CD14-positive monocyte (primary cell): ENCODE measurements around the gene PLIN4. TPM values are rescaled to one million over a fixed set of nuclear protein-coding genes. Genes with fewer than 3 reads are reported as not detected.

Experiments
- DNase-seq, 3 donors: peaks; one replicate each; pipeline ENCODE4 v3.0.0-alpha.2; 2011 to 2022
- H2AFZ ChIP-seq: 2 replicates; pipeline ENCODE4 v1.6.0; 2012; ENCODE audit warnings: mild to moderate bottlenecking, low read depth, low read length, inconsistent platforms; ENCODE audit not compliant: insufficient read depth, poor library complexity, severe bottlenecking
- H3K27ac ChIP-seq, 2 donors: 1 replicate in 1 of 2; 2 replicates in 1 of 2; pipeline ENCODE4 v1.5.1; 2012 to 2013; ENCODE audit warnings: low read length in 2 of 2, control low read depth in 1 of 2, inconsistent platforms in 1 of 2, low read depth in 1 of 2, mild to moderate bottlenecking in 1 of 2
- H3K27me3 ChIP-seq, 2 donors: one replicate each; pipeline versions ENCODE4 v1.6.0 to v1.6.1; 2011 to 2013; ENCODE audit warnings: low read length in 2 of 2; ENCODE audit not compliant: control insufficient read depth in 2 of 2, insufficient read depth in 2 of 2
- H3K36me3 ChIP-seq, 2 donors: replicated peaks in 1 of 2; 1 replicate in 1 of 2; 2 replicates in 1 of 2; pipeline versions ENCODE4 v1.5.1 to v1.6.1; 2012 to 2013; ENCODE audit warnings: low read length in 2 of 2, control low read depth in 1 of 2, inconsistent platforms in 1 of 2, mild to moderate bottlenecking in 1 of 2; ENCODE audit not compliant: insufficient read depth in 2 of 2, control insufficient read depth in 1 of 2
- H3K4me1 ChIP-seq, 2 donors: 1 replicate in 1 of 2; 2 replicates in 1 of 2; pipeline versions ENCODE4 v1.5.1 to v1.6.1; 2012 to 2013; ENCODE audit warnings: low read length in 2 of 2, control low read depth in 1 of 2, inconsistent platforms in 1 of 2, mild to moderate bottlenecking in 1 of 2, moderate library complexity in 1 of 2; ENCODE audit not compliant: insufficient read depth in 2 of 2, control insufficient read depth in 1 of 2
- H3K4me2 ChIP-seq: replicated peaks from 2 replicates; pipeline ENCODE3; 2012; ENCODE audit warnings: low read length, moderate library complexity, mild to moderate bottlenecking; ENCODE audit not compliant: poor library complexity, severe bottlenecking; ENCODE audit errors: extremely low read depth
- H3K4me3 ChIP-seq, 3 experiments: fragments of 200-600 bp in 1 of 3; sonication (generic) in 1 of 3; replicated peaks in 1 of 3; 1 replicate in 2 of 3; 2 replicates in 1 of 3; pipeline ENCODE4 v1.5.1; 2011 to 2013; ENCODE audit warnings: low read length in 3 of 3, mild to moderate bottlenecking in 3 of 3, control low read depth in 2 of 3, low read depth in 2 of 3, inconsistent platforms in 1 of 3, moderate library complexity in 1 of 3
- H3K79me2 ChIP-seq: 2 replicates; pipeline ENCODE4 v1.6.0; 2012; ENCODE audit warnings: mild to moderate bottlenecking, control low read depth, inconsistent platforms, low read length, moderate library complexity; ENCODE audit not compliant: insufficient read depth
- H3K9ac ChIP-seq: 2 replicates; pipeline ENCODE4 v1.6.0; 2017; ENCODE audit warnings: low read length, mild to moderate bottlenecking; ENCODE audit not compliant: insufficient read depth, poor library complexity, severe bottlenecking
- H3K9me3 ChIP-seq, 2 donors: replicated peaks in 1 of 2; 1 replicate in 1 of 2; 2 replicates in 1 of 2; pipeline versions ENCODE4 v1.5.1 to v1.6.1; 2012 to 2013; ENCODE audit warnings: low read length in 2 of 2, control low read depth in 1 of 2; ENCODE audit not compliant: control insufficient read depth in 1 of 2, insufficient read depth in 1 of 2
- H4K20me1 ChIP-seq: 2 replicates; pipeline ENCODE4 v1.6.0; 2012; ENCODE audit warnings: mild to moderate bottlenecking, low read length, control low read depth, moderate library complexity; ENCODE audit not compliant: insufficient read depth
- H3K27ac Mint-ChIP-seq, 7 donors: one replicate each; pipeline ENCODE4 v1.8.0; 2020; ENCODE audit warnings: mild to moderate bottlenecking in 7 of 7, mixed read lengths in 7 of 7, moderate library complexity in 6 of 7, inconsistent platforms in 2 of 7
- H3K27me3 Mint-ChIP-seq, 3 donors: one replicate each; pipeline ENCODE4 v1.8.0; 2021 to 2022; ENCODE audit warnings: low read depth in 3 of 3, mild to moderate bottlenecking in 3 of 3, mixed read lengths in 3 of 3, moderate library complexity in 3 of 3, inconsistent platforms in 1 of 3
- H3K36me3 Mint-ChIP-seq, 2 donors: one replicate each; pipeline ENCODE4 v1.8.0; 2020; ENCODE audit warnings: mixed read lengths in 2 of 2, inconsistent platforms in 1 of 2, mild to moderate bottlenecking in 1 of 2
- H3K4me1 Mint-ChIP-seq: one replicate; pipeline ENCODE4 v1.8.0; 2020; ENCODE audit warnings: mild to moderate bottlenecking, mixed read lengths
- H3K4me3 Mint-ChIP-seq, 2 donors: one replicate each; pipeline ENCODE4 v1.8.0; 2020; ENCODE audit warnings: mild to moderate bottlenecking in 2 of 2, mixed read lengths in 2 of 2, moderate library complexity in 1 of 2
- H3K9me3 Mint-ChIP-seq, 7 donors: one replicate each; pipeline ENCODE4 v1.8.0; 2020 to 2022; ENCODE audit warnings: mixed read lengths in 7 of 7, mild to moderate bottlenecking in 6 of 7, moderate library complexity in 6 of 7, inconsistent platforms in 2 of 7
- WGBS: methylation state at CpG from one replicate; pipeline ENCODE4 v1.1.5; 2013; ENCODE audit warnings: missing lambda C conversion rate; ENCODE audit not compliant: insufficient coverage; 5-methylcytosine and 5-hydroxymethylcytosine counted together
- intact Hi-C, 2 donors: fragments of 100-400 bp; cut with micrococcal nuclease; formaldehyde crosslinking; loops; one replicate each; pipeline versions ENCODE4 v1.15.0 to v1.15.1; 2023
- polyA plus RNA-seq, 3 donors: library from polyadenylated mRNA; depleted of rRNA in 1 of 3; unstranded in 2 of 3; stranded (reverse) in 1 of 3; fragments of 300-500 nt in 2 of 3; fragments of >200 nt in 1 of 3; fragmentation: Illumina TruSeq in 2 of 3; gene quantifications; 1 replicate in 2 of 3; 2 replicates in 1 of 3; pipeline ENCODE4 v1.2.3, GENCODE V29; 2012 to 2021
- TF ChIP-seq, protein P1 (sequence below): fragments of 200-600 bp; IDR thresholded peaks from one replicate; pipeline ENCODE4 v1.8.0; 2022; ENCODE audit warnings: antibody characterized with exemption, mild to moderate bottlenecking

The PLIN4 gene
- polyA plus RNA-seq, 3 donors: 0.05 to 0.19 TPM; not detected in 1

DNA sequence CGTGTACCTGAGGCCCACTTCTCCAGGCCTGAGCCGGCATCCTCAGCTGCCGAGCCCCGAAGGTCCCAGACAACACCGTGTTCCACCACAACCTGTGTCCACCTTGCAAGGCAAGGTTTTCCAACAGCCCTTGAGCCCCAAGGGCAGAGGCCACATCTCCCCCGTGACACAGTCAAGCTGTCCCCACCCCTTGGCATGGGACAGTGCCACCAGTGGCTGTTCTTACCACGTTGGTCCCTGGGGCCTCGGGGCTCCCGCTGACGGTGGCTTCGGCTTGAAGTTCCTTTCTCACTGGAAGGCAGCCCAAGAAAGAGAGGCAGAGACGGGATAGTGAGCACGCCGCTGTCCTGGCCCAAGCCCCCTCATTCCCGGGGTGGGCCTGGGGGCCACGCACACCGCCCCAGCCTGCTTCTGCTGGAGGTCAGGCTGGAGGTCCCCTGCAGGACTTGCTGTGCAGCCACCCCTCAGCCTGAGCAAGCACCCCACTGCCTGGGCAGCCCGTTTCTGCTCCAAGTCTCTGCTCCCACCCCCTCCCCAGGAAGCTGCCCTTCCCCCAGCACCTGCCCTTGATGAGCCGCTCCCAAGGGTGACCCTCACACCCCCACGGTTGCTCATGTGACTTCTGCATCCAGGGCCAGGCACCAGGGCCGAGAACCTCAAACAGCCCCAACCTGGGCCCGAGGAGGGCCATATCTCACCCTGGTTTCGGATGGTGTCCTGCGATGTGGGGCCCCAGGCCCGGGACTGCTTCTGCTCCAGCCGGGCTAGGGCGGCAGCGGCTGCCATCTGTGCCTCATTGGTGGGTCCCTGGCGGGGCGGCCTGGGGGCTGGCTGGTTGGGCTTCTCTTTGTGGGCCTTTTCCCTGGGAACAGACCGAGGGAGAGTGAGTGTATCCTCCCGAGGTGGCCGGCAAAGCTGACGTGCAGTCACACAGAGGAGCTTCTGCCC is 64.8 kb downstream of the PLIN4 start:
- WGBS: 87% methylated on average over 34 of the region's 34 CpGs
- peaks cover 39 to 66% of the 10 kb centered on the region in 2 donors for H3K36me3 Mint-ChIP-seq
- intact Hi-C loops: no loop called here

DNA sequence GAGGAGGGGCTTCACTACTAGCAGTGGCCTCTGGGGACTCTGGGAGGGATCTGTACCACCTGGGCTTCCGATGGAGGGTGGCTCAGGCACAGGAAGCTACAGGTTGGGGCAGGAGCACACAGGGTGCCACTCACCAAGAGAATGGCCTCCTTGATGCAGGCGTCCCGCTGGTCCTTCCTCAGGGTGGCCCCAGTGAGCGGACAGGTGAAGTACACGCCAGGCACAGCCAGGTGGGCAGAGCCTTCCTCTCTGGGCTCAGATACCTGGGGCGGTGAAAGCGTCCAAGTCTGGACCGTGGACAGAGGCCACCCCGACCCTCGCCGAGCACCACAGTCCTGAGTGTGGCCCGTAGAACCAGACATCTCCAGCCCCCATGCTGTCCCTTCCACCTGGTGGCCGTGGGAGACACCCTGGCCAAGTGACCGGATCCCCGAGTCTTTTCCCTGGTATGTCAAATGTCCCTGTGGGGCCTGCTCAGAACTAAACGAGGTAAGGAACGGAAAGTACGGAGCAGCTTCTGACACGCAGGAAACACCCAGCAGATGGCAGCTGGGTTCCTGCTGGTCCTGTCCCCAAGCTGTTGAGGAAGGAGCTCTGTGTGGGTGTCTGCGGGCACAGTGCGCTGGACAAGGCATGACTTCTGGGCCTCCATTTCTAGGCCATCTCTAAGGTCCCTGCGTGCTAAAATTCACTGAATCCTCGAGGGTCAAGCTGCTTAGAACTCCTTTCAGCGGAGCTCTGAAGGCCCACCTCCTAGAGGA is 65.9 kb downstream of the PLIN4 start:
- Histone ChIP-seq H2AFZ (no peak overlapping the region), H3K27me3 (no peaks in the 10 kb centered on the region), H3K36me3 (peaks cover 56 to 74% of the 10 kb centered on the region in 2 donors), H3K27ac (no peak overlapping the region), H3K9ac (no peak overlapping the region), H3K4me3 (no peak overlapping the region), H3K9me3 (no peaks in the 10 kb centered on the region), H3K4me1 (peaks cover 15 to 16% of the 10 kb centered on the region in 2 donors), H4K20me1 (peaks cover 81% of the 10 kb centered on the region), H3K4me2 (no peak overlapping the region), H3K79me2 (peaks cover 23% of the 10 kb centered on the region)
- H3K9me3 Mint-ChIP-seq: no peaks in the 10 kb centered on the region
- TF ChIP-seq, protein P1, sequence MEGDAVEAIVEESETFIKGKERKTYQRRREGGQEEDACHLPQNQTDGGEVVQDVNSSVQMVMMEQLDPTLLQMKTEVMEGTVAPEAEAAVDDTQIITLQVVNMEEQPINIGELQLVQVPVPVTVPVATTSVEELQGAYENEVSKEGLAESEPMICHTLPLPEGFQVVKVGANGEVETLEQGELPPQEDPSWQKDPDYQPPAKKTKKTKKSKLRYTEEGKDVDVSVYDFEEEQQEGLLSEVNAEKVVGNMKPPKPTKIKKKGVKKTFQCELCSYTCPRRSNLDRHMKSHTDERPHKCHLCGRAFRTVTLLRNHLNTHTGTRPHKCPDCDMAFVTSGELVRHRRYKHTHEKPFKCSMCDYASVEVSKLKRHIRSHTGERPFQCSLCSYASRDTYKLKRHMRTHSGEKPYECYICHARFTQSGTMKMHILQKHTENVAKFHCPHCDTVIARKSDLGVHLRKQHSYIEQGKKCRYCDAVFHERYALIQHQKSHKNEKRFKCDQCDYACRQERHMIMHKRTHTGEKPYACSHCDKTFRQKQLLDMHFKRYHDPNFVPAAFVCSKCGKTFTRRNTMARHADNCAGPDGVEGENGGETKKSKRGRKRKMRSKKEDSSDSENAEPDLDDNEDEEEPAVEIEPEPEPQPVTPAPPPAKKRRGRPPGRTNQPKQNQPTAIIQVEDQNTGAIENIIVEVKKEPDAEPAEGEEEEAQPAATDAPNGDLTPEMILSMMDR: no peak
- peaks cover 19% of the 10 kb centered on the region for H3K4me1 Mint-ChIP-seq
- peak overlapping the region in 4 of 7 donors; percentile 2 to 25 (median 14) for H3K27ac Mint-ChIP-seq
- H3K4me3 Mint-ChIP-seq: no peak overlapping the region
- intact Hi-C loops: no loop called here
- DNase-seq: no peak
- peaks cover 48 to 75% of the 10 kb centered on the region in 2 donors for H3K36me3 Mint-ChIP-seq
- 85% methylated on average over 24 of the region's 24 CpGs for WGBS
- peaks cover 0 to 4% (median 0%) of the 10 kb centered on the region in 3 donors for H3K27me3 Mint-ChIP-seq

More for the DNA sequence above, 64.8 kb downstream of the PLIN4 start:
- Histone ChIP-seq H3K36me3 (peaks cover 45 to 63% of the 10 kb centered on the region in 2 donors), H3K9me3 (no peaks in the 10 kb centered on the region), H3K27ac (no peak overlapping the region), H3K27me3 (no peaks in the 10 kb centered on the region), H4K20me1 (peaks cover 72% of the 10 kb centered on the region), H3K9ac (no peak overlapping the region), H3K4me3 (no peak overlapping the region), H2AFZ (no peak overlapping the region), H3K79me2 (peaks cover 23% of the 10 kb centered on the region), H3K4me1 (peaks cover 20 to 22% of the 10 kb centered on the region in 2 donors), H3K4me2 (no peak overlapping the region)
- Mint-ChIP-seq H3K27me3 (peaks cover 0 to 3% (median 1%) of the 10 kb centered on the region in 3 donors), H3K27ac (no peak overlapping the region), H3K9me3 (no peaks in the 10 kb centered on the region), H3K4me3 (no peak overlapping the region), H3K4me1 (peaks cover 19% of the 10 kb centered on the region)
- no peak for DNase-seq
- TF ChIP-seq, protein P1: no peak
